A549 (cell line): Measurements from ENCODE around the gene LST1. TPM values are rescaled to one million over a fixed set of nuclear protein-coding genes. Genes with fewer than 3 reads are reported as not detected.

Experiments used
- ATAC-seq, 2 experiments: fragments of 200-7000 bp in 1 of 2; fragments of >200 bp in 1 of 2; cut with Nextera tagmentation in 1 of 2; cut with Tn5 transposase in 1 of 2; 3 replicates each; pipeline versions ENCODE4 v1.8.0 to v1.9.1; 2018 to 2020; ENCODE audit warnings: mild to moderate bottlenecking in 1 of 2, moderate library complexity in 1 of 2
- CTCF ChIA-PET: fragments of 300-600 bp; sonication (Branson Sonifier 250); formaldehyde crosslinking; extraction: SDS; loops from one replicate; lab custom pipeline; 2021; ENCODE audit warnings: antibody characterized with exemption, inconsistent platforms; lab: Yijun Ruan, JAX
- POLR2A ChIA-PET: fragments of 350-600 bp; formaldehyde crosslinking; extraction: SDS; loops from one replicate; lab custom pipeline; 2021; ENCODE audit warnings: antibody characterized with exemption, inconsistent platforms; lab: Yijun Ruan, JAX
- DNase-seq, 2 experiments: peaks; one replicate each; pipeline versions ENCODE4 v3.0.0 to v3.0.0-alpha.2; 2011 to 2016; ENCODE audit warnings: low read depth in 1 of 2, low spot score in 1 of 2
- FAIRE-seq: peaks from 2 replicates; lab custom pipeline; 2011; peaks lifted over from hg19 to GRCh38; lab: Jason Lieb, UNC
- H3K27ac ChIP-seq, 2 experiments: fragments of >200 bp; sonication (Bioruptor Twin); formaldehyde crosslinking; 3 replicates each; pipeline ENCODE4 v1.5.1; 2016 to 2017
- H3K4me1 ChIP-seq: fragments of >200 bp; sonication (Bioruptor Twin); formaldehyde crosslinking; 3 replicates; pipeline ENCODE4 v1.6.1; 2016
- H3K4me2 ChIP-seq: fragments of >200 bp; sonication (Bioruptor Twin); formaldehyde crosslinking; 3 replicates; pipeline ENCODE4 v1.6.1; 2016
- H3K4me3 ChIP-seq: fragments of >200 bp; sonication (Bioruptor Twin); formaldehyde crosslinking; 3 replicates; pipeline ENCODE4 v1.5.1; 2016
- H3K9me3 ChIP-seq: fragments of >200 bp; sonication (Bioruptor Twin); formaldehyde crosslinking; 3 replicates; pipeline ENCODE4 v1.6.1; 2016
- CEBPB ChIP-seq, 2 experiments: fragments of >200 bp in 1 of 2; sonication (Bioruptor Twin) in 1 of 2; formaldehyde crosslinking in 1 of 2; IDR thresholded peaks; 2 replicates each; pipeline ENCODE4 v1.6.1; 2012 to 2016
- EHF ChIP-seq: fragments of 250-450 bp; sonication (Bioruptor Pico); IDR thresholded peaks from 2 replicates; pipeline ENCODE4 v1.5.0; 2020; ENCODE audit warnings: mild to moderate bottlenecking
- EHMT2 ChIP-seq: fragments of 200-600 bp; sonication (generic); IDR thresholded peaks from 2 replicates; pipeline ENCODE4 v1.6.1; 2016; ENCODE audit warnings: antibody characterized with exemption, low read depth, mild to moderate bottlenecking, moderate library complexity
- FOSB ChIP-seq: fragments of 250-450 bp; sonication (Bioruptor Pico); IDR thresholded peaks from 2 replicates; pipeline ENCODE4 v1.5.0; 2020; ENCODE audit warnings: mild to moderate bottlenecking, moderate library complexity
- FOSL2 ChIP-seq, 2 experiments: fragments of 450-650 bp in 1 of 2; fragments of >200 bp in 1 of 2; sonication (Bioruptor Twin) in 1 of 2; formaldehyde crosslinking; IDR thresholded peaks; 2 replicates each; pipeline versions ENCODE4 v1.5.0 to v1.6.1; 2016 to 2020; ENCODE audit warnings: mild to moderate bottlenecking in 1 of 2, moderate library complexity in 1 of 2
- GATA3 ChIP-seq: IDR thresholded peaks from 2 replicates; pipeline ENCODE4 v1.6.1; 2012; ENCODE audit warnings: borderline replicate concordance
- HES2 ChIP-seq: fragments of >200 bp; sonication (Bioruptor Twin); formaldehyde crosslinking; IDR thresholded peaks from 2 replicates; pipeline ENCODE4 v1.6.1; 2016
- HEYL ChIP-seq: fragments of 250-450 bp; sonication (Bioruptor Pico); IDR thresholded peaks from 2 replicates; pipeline ENCODE4 v1.8.0; 2021; ENCODE audit warnings: mild to moderate bottlenecking, moderate library complexity
- HOXB5 ChIP-seq: fragments of 250-450 bp; sonication (Bioruptor Pico); IDR thresholded peaks from 2 replicates; pipeline ENCODE4 v1.5.0; 2020; ENCODE audit warnings: mild to moderate bottlenecking, moderate library complexity
- JUN ChIP-seq, 2 experiments: fragments of >200 bp; sonication (Bioruptor Twin); formaldehyde crosslinking; IDR thresholded peaks; 2 replicates in 1 of 2; 3 replicates in 1 of 2; pipeline ENCODE4 v1.6.1; 2016 to 2017
- JUNB ChIP-seq: fragments of >200 bp; sonication (Bioruptor Twin); formaldehyde crosslinking; IDR thresholded peaks from 2 replicates; pipeline ENCODE4 v1.6.1; 2016
- MAZ ChIP-seq: fragments of 150-350 bp; IDR thresholded peaks from 2 replicates; pipeline ENCODE4 v1.6.1; 2014; ENCODE audit warnings: antibody characterized with exemption, low read depth, low read length, borderline replicate concordance
- NFE2L2 ChIP-seq: fragments of 150-350 bp; conservative IDR thresholded peaks from 2 replicates; pipeline ENCODE4 v1.6.1; 2014; ENCODE audit warnings: low read length
- PHF8 ChIP-seq: fragments of 200-600 bp; sonication (generic); IDR thresholded peaks from 2 replicates; pipeline ENCODE4 v1.6.1; 2016; ENCODE audit warnings: low read depth, mild to moderate bottlenecking, antibody characterized with exemption, moderate library complexity, borderline replicate concordance
- POLR2AphosphoS2 ChIP-seq: conservative IDR thresholded peaks from 2 replicates; pipeline ENCODE4 v1.6.1; 2012; ENCODE audit warnings: low read length, improper control_type of control experiment, inconsistent platforms
- RARB ChIP-seq: fragments of 250-450 bp; sonication (Bioruptor Pico); IDR thresholded peaks from 2 replicates; pipeline ENCODE4 v1.8.0; 2021; ENCODE audit warnings: mild to moderate bottlenecking, moderate library complexity
- RFX5 ChIP-seq: fragments of 450-650 bp; IDR thresholded peaks from 2 replicates; pipeline ENCODE4 v1.7.1; 2014; ENCODE audit warnings: antibody characterized with exemption, mild to moderate bottlenecking, moderate library complexity
- RNF2 ChIP-seq: fragments of 200-600 bp; sonication (generic); IDR thresholded peaks from 2 replicates; pipeline ENCODE4 v1.6.1; 2016; ENCODE audit warnings: low read depth, mild to moderate bottlenecking, antibody characterized with exemption, moderate library complexity, borderline replicate concordance
- SMC3 ChIP-seq: fragments of >200 bp; sonication (Bioruptor Twin); formaldehyde crosslinking; IDR thresholded peaks from 3 replicates; pipeline ENCODE4 v1.6.1; 2018; ENCODE audit warnings: inconsistent platforms
- ZFP36 ChIP-seq: fragments of 450-650 bp; IDR thresholded peaks from 2 replicates; pipeline ENCODE4 v1.6.1; 2014; ENCODE audit warnings: borderline replicate concordance; ENCODE audit not compliant: partially characterized antibody
- ZSCAN20 ChIP-seq: fragments of 250-450 bp; sonication (Bioruptor Pico); IDR thresholded peaks from 2 replicates; pipeline ENCODE4 v1.8.0; 2022; ENCODE audit warnings: mild to moderate bottlenecking, moderate library complexity
- WGBS: methylation state at CpG from one replicate; pipeline ENCODE4 v1.1.6; 2017; ENCODE audit errors: missing lambda C conversion rate; 5-methylcytosine and 5-hydroxymethylcytosine counted together
- polyA plus RNA-seq, 4 experiments: library from polyadenylated mRNA; depleted of rRNA in 3 of 4; stranded (reverse); fragments of >200 nt; fragmentation: RNase III in 1 of 4; extraction: RNeasy Plus Mini Kit Qiagen cat#74134 plus additional on column Dnase treatment in 1 of 4; gene quantifications; 2 replicates in 3 of 4; 3 replicates in 1 of 4; pipeline ENCODE4 v1.2.3, GENCODE V29; 2011 to 2017
- TF ChIP-seq, protein P1 (sequence below): IDR thresholded peaks from 2 replicates; pipeline ENCODE4 v1.6.1; 2012
- TF ChIP-seq, protein P2 (sequence below): fragments of >200 bp; sonication (Bioruptor Twin); formaldehyde crosslinking; IDR thresholded peaks from 3 replicates; pipeline ENCODE4 v1.5.1; 2016

Gene LST1
- polyA plus RNA-seq, 2 of the 4 experiments (the other 2 are of a cell fraction) = 0.19 to 0.26 TPM

DNA sequence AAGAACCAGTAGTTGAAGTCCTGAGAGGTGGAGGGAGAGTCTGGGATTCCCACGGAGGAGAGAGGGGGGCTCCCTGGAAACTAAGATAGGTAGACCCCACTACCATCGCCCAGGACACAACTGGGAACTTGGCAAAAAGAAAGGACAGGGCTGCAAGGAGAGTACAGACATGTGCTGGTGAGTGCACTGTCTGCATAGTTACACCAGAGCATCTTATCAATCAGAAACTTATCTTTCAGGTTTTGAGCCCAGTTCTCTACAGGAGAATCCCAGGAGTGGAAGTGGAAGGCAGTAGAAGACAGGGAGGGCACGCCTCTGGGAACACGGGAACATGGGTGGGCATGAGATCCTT lies 26.5 kb upstream of the LST1 start:
- ATAC-seq = no peak
- CTCF ChIA-PET = interaction anchor here (1.2 to 3.7 kb wide), 5 partner anchors 9 to 66 kb away, joined by 3 to 10 read pairs (median 4); partner anchors contain the start of gene LTB
- POLR2A ChIA-PET = no interaction called here
- no peak overlapping the region for H3K4me3 ChIP-seq
- H3K4me1 ChIP-seq = peaks cover 27% of the 10 kb centered on the region
- no peaks in the 10 kb centered on the region for H3K9me3 ChIP-seq
- DNase-seq = no peak
- peak overlapping the region in 1 of 2 experiments; percentile 74; a peak in 3 of 6 replicates for H3K27ac ChIP-seq
- no peak for FAIRE-seq
- 71% methylated on average over 4 of the region's 4 CpGs for WGBS
- no peak for TF ChIP-seq EHMT2
- TF ChIP-seq HOXB5 (CRISPR knock-in tag) = no peak
- no peak for TF ChIP-seq SMC3
- no peak for TF ChIP-seq HEYL (CRISPR knock-in tag)
- TF ChIP-seq FOSL2 (IDR thresholded peaks at IDR 0.05) = no peak
- no peak for TF ChIP-seq FOSL2 (CRISPR knock-in tag; IDR thresholded peaks at IDR 0.05)
- TF ChIP-seq, protein P1, sequence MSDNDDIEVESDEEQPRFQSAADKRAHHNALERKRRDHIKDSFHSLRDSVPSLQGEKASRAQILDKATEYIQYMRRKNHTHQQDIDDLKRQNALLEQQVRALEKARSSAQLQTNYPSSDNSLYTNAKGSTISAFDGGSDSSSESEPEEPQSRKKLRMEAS = no peak
- TF ChIP-seq EHF = no peak
- no peak for TF ChIP-seq PHF8
- TF ChIP-seq RFX5 = no peak
- TF ChIP-seq ZFP36 = no peak
- TF ChIP-seq ZSCAN20 (CRISPR knock-in tag) = no peak
- TF ChIP-seq NFE2L2 = no peak
- TF ChIP-seq RARB = no peak
- TF ChIP-seq MAZ = no peak
- TF ChIP-seq GATA3 = no peak
- no peak for TF ChIP-seq JUN (IDR thresholded peaks at IDR 0.05)
- no peak for TF ChIP-seq RNF2
- TF ChIP-seq FOSB (CRISPR knock-in tag) = no peak
- H3K4me2 ChIP-seq = peak overlapping the region; percentile 45

- peak in 1 of 2 experiments; percentile 12 for DNase-seq
- H3K27ac ChIP-seq = peak overlapping the region; percentile 33 to 74; a peak in 4 of 6 replicates
- peak overlapping the region; percentile 45 for H3K4me2 ChIP-seq
- no peak for FAIRE-seq
- H3K4me3 ChIP-seq = no peak overlapping the region
- WGBS = 56% methylated on average over 7 of the region's 7 CpGs
- TF ChIP-seq POLR2AphosphoS2 (no peak), RARB (no peak), JUNB (no peak), HES2 (no peak), CEBPB (IDR thresholded peaks at IDR 0.05) (no peak), SMC3 (no peak)
- TF ChIP-seq, protein P2, sequence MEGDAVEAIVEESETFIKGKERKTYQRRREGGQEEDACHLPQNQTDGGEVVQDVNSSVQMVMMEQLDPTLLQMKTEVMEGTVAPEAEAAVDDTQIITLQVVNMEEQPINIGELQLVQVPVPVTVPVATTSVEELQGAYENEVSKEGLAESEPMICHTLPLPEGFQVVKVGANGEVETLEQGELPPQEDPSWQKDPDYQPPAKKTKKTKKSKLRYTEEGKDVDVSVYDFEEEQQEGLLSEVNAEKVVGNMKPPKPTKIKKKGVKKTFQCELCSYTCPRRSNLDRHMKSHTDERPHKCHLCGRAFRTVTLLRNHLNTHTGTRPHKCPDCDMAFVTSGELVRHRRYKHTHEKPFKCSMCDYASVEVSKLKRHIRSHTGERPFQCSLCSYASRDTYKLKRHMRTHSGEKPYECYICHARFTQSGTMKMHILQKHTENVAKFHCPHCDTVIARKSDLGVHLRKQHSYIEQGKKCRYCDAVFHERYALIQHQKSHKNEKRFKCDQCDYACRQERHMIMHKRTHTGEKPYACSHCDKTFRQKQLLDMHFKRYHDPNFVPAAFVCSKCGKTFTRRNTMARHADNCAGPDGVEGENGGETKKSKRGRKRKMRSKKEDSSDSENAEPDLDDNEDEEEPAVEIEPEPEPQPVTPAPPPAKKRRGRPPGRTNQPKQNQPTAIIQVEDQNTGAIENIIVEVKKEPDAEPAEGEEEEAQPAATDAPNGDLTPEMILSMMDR = no peak
- ATAC-seq = peak; percentile 64 to 80; a peak in 3 of 6 replicates
- ChIA-PET POLR2A (no interaction called here), CTCF (interaction anchor here (1.4 to 3.7 kb wide), 5 partner anchors 9 to 67 kb away, joined by 4 to 10 read pairs (median 4); partner anchors contain the start of gene LTB)
- no peaks in the 10 kb centered on the region for H3K9me3 ChIP-seq
- peaks cover 27% of the 10 kb centered on the region for H3K4me1 ChIP-seq
Measured at GRCh38 chr6:31559958-31560696, 25.9 kb upstream of the LST1 start.
